Mesenchymal stem cell (in vitro differentiated cells and primary cell): ENCODE measurements around the gene KRTAP10-7.
"Not testable (repeated sequence)": the region's sequence is repeated elsewhere in the genome, so short reads cannot be mapped to it uniquely, and the experiment has no call there.

Experiments
- DNase-seq: peaks from one replicate; pipeline ENCODE4 v3.0.0-alpha.2; 2013
- H2AFZ ChIP-seq: one replicate; pipeline ENCODE4 v1.6.1; 2013; ENCODE audit warnings: low read depth, mild to moderate bottlenecking, control low read depth, inconsistent platforms, low read length, moderate library complexity
- H2AK5ac ChIP-seq: 2 replicates; pipeline ENCODE4 v1.6.1; 2013; ENCODE audit warnings: low read length, moderate library complexity, mild to moderate bottlenecking, inconsistent platforms; ENCODE audit not compliant: severe bottlenecking
- H2BK120ac ChIP-seq: one replicate; pipeline ENCODE4 v1.6.1; 2013; ENCODE audit warnings: low read depth, mild to moderate bottlenecking, inconsistent platforms, low read length, moderate library complexity
- H2BK12ac ChIP-seq, 2 experiments: one replicate each; pipeline ENCODE4 v1.6.1; 2013; ENCODE audit warnings: inconsistent platforms in 2 of 2, low read length in 2 of 2, mild to moderate bottlenecking in 2 of 2, moderate library complexity in 2 of 2, control low read depth in 1 of 2
- H2BK15ac ChIP-seq: one replicate; pipeline ENCODE4 v1.6.1; 2013; ENCODE audit warnings: mild to moderate bottlenecking, low read depth, inconsistent platforms; ENCODE audit not compliant: poor library complexity, severe bottlenecking
- H2BK5ac ChIP-seq: 2 replicates; pipeline ENCODE4 v1.6.1; 2013; ENCODE audit warnings: low read depth, mild to moderate bottlenecking, low read length, control low read depth, inconsistent platforms; ENCODE audit not compliant: poor library complexity, severe bottlenecking
- H3K14ac ChIP-seq, 2 experiments: one replicate each; pipeline ENCODE4 v1.6.1; 2013; ENCODE audit warnings: inconsistent platforms in 2 of 2, low read length in 2 of 2, control low read depth in 1 of 2, mild to moderate bottlenecking in 1 of 2, moderate library complexity in 1 of 2
- H3K18ac ChIP-seq, 2 experiments: one replicate each; pipeline ENCODE4 v1.6.1; 2013; ENCODE audit warnings: inconsistent platforms in 2 of 2, low read length in 2 of 2, control low read depth in 1 of 2, low read depth in 1 of 2, mild to moderate bottlenecking in 1 of 2
- H3K23ac ChIP-seq, 2 experiments: one replicate each; pipeline ENCODE4 v1.6.1; 2013; ENCODE audit warnings: inconsistent platforms in 2 of 2, low read length in 2 of 2, mild to moderate bottlenecking in 2 of 2, moderate library complexity in 2 of 2, control low read depth in 1 of 2
- H3K27ac ChIP-seq: 2 replicates; pipeline ENCODE4 v1.5.1; 2013; ENCODE audit warnings: mild to moderate bottlenecking, moderate library complexity, low read length, control low read depth, inconsistent platforms; ENCODE audit not compliant: poor library complexity, severe bottlenecking
- H3K27me3 ChIP-seq, 2 experiments: 2 replicates each; pipeline versions ENCODE4 v1.6.1 to v1.7.0; 2013; ENCODE audit warnings: low read length in 2 of 2, mild to moderate bottlenecking in 2 of 2, moderate library complexity in 2 of 2, control low read depth in 1 of 2, inconsistent platforms in 1 of 2; ENCODE audit not compliant: control insufficient read depth in 1 of 2, insufficient read depth in 1 of 2
- H3K36me3 ChIP-seq, 2 experiments: 2 replicates each; pipeline versions ENCODE4 v1.6.1 to v1.7.0; 2013; ENCODE audit warnings: low read length in 2 of 2, control low read depth in 1 of 2, inconsistent platforms in 1 of 2, low read depth in 1 of 2, mild to moderate bottlenecking in 1 of 2; ENCODE audit not compliant: insufficient read depth in 2 of 2, control insufficient read depth in 1 of 2
- H3K4ac ChIP-seq, 2 experiments: one replicate each; pipeline ENCODE4 v1.6.1; 2013; ENCODE audit warnings: inconsistent platforms in 2 of 2, low read length in 2 of 2, mild to moderate bottlenecking in 2 of 2, moderate library complexity in 2 of 2, control low read depth in 1 of 2, low read depth in 1 of 2
- H3K4me1 ChIP-seq: 2 replicates; pipeline ENCODE4 v1.6.1; 2013; ENCODE audit warnings: low read depth, low read length, control low read depth; ENCODE audit not compliant: control insufficient read depth, insufficient read depth
- H3K4me2 ChIP-seq: 2 replicates; pipeline ENCODE4 v1.6.1; 2013; ENCODE audit warnings: low read length, mild to moderate bottlenecking, inconsistent platforms; ENCODE audit not compliant: poor library complexity, severe bottlenecking
- H3K4me3 ChIP-seq, 2 experiments: 2 replicates each; pipeline versions ENCODE4 v1.5.1 to v1.7.0; 2013; ENCODE audit warnings: low read length in 2 of 2, mild to moderate bottlenecking in 2 of 2, control low read depth in 1 of 2, low read depth in 1 of 2; ENCODE audit not compliant: insufficient read depth in 1 of 2
- H3K79me1 ChIP-seq: replicated peaks from 2 replicates; pipeline ENCODE4 v1.6.1; 2013; ENCODE audit warnings: mild to moderate bottlenecking, control low read depth, low read length, inconsistent platforms; ENCODE audit not compliant: poor library complexity, severe bottlenecking
- H3K9ac ChIP-seq: 2 replicates; pipeline ENCODE4 v1.7.0; 2013; ENCODE audit warnings: mild to moderate bottlenecking, low read length, moderate library complexity
- H3K9me3 ChIP-seq: 2 replicates; pipeline ENCODE4 v1.7.0; 2013; ENCODE audit warnings: mild to moderate bottlenecking, low read length; ENCODE audit not compliant: control insufficient read depth
- H4K8ac ChIP-seq: one replicate; pipeline ENCODE4 v1.6.1; 2013; ENCODE audit warnings: inconsistent platforms, mild to moderate bottlenecking, low read length, moderate library complexity
- H4K91ac ChIP-seq: one replicate; pipeline ENCODE4 v1.6.1; 2013; ENCODE audit warnings: mild to moderate bottlenecking, low read length, inconsistent platforms
- WGBS: methylation state at CpG from one replicate; pipeline ENCODE4 v1.1.7; 2013; ENCODE audit warnings: mixed read lengths; 5-methylcytosine and 5-hydroxymethylcytosine counted together

Gene KRTAP10-7

GRCh38 chr21:44590311-44590721 is 10.1 kb upstream of the KRTAP10-7 start:
- no peaks in the 10 kb centered on the region for H3K36me3 ChIP-seq
- no peak overlapping the region for H3K4ac ChIP-seq
- DNase-seq = no peak
- H2AFZ ChIP-seq = no peak overlapping the region
- no peak overlapping the region for H3K14ac ChIP-seq
- no peak overlapping the region for H2BK120ac ChIP-seq
- no peak overlapping the region for H3K23ac ChIP-seq
- no peak overlapping the region for H3K27ac ChIP-seq
- no peak overlapping the region for H2AK5ac ChIP-seq
- no peak overlapping the region for H2BK5ac ChIP-seq
- H3K4me3 ChIP-seq = no peak overlapping the region
- no peak overlapping the region for H2BK12ac ChIP-seq
- peaks cover 2% of the 10 kb centered on the region for H3K9me3 ChIP-seq
- H3K27me3 ChIP-seq = peaks cover 34 to 39% of the 10 kb centered on the region in 2 experiments
- WGBS = 84% methylated on average over 8 of the region's 10 CpGs
- H4K91ac ChIP-seq = no peak overlapping the region
- no peaks in the 10 kb centered on the region for H3K4me1 ChIP-seq
- no peak overlapping the region for H4K8ac ChIP-seq
- H3K4me2 ChIP-seq = no peak overlapping the region
- no peak overlapping the region for H2BK15ac ChIP-seq
- H3K9ac ChIP-seq = no peak overlapping the region
- H3K18ac ChIP-seq = no peak overlapping the region
- H3K79me1 ChIP-seq = no peaks in the 10 kb centered on the region

- not testable (repeated sequence) for H2AK5ac ChIP-seq, H3K23ac ChIP-seq, H4K91ac ChIP-seq, H3K79me1 ChIP-seq, DNase-seq, H2BK5ac ChIP-seq, H3K9ac ChIP-seq, H3K4ac ChIP-seq, H3K4me2 ChIP-seq, H2BK120ac ChIP-seq, H2AFZ ChIP-seq, H3K14ac ChIP-seq, H3K18ac ChIP-seq, H3K27ac ChIP-seq, H3K36me3 ChIP-seq, H4K8ac ChIP-seq, H3K4me3 ChIP-seq, H3K9me3 ChIP-seq, H3K4me1 ChIP-seq, H2BK12ac ChIP-seq
- Histone ChIP-seq H3K27me3 (peaks cover 39 to 42% of the 10 kb centered on the region in 2 experiments), H2BK15ac (peak overlapping the region; percentile 26)
- 88% methylated on average over 17 of the region's 19 CpGs for WGBS
These were observed 9.2 kb upstream of the KRTAP10-7 start for GRCh38 chr21:44590897-44591800.

GRCh38 chr21:44591801-44592130 is 8.6 kb upstream of the KRTAP10-7 start:
- not testable (repeated sequence) for H3K79me1 ChIP-seq, H3K4me2 ChIP-seq, H2BK12ac ChIP-seq, H3K4me1 ChIP-seq, H2AFZ ChIP-seq, H4K91ac ChIP-seq, H3K18ac ChIP-seq, H2BK15ac ChIP-seq, H2BK5ac ChIP-seq, H3K27ac ChIP-seq, H3K4me3 ChIP-seq, H4K8ac ChIP-seq, H2AK5ac ChIP-seq, H3K14ac ChIP-seq, DNase-seq, H2BK120ac ChIP-seq, H3K9ac ChIP-seq, H3K23ac ChIP-seq, H3K36me3 ChIP-seq, H3K4ac ChIP-seq, H3K9me3 ChIP-seq
- no CpG with 5 or more reads among the region's 4 CpGs for WGBS
- peaks cover 39 to 42% of the 10 kb centered on the region in 2 experiments for H3K27me3 ChIP-seq

GRCh38 chr21:44592446-44593311 is 7.7 kb upstream of the KRTAP10-7 start, which contains the start of gene KRTAP10-6:
KRTAP10-6 (minus strand) TSS chr21:44592505; CDS start chr21:44592484, 21 bp downstream.
- no peak within 1 kb of the TSS for H2BK12ac ChIP-seq
- H3K4me1 ChIP-seq = no peaks in the 10 kb centered on the region
- H3K23ac ChIP-seq = no peak within 1 kb of the TSS
- H3K4me3 ChIP-seq = no peak within 1 kb of the TSS
- peak within 1 kb of the TSS; percentile 26 for H2BK15ac ChIP-seq
- no peak within 1 kb of the TSS for H3K27ac ChIP-seq
- H3K4me2 ChIP-seq = no peak within 1 kb of the TSS
- no peak within 1 kb of the TSS for H2AK5ac ChIP-seq
- H4K91ac ChIP-seq = no peak within 1 kb of the TSS
- H4K8ac ChIP-seq = no peak within 1 kb of the TSS
- H3K9ac ChIP-seq = no peak within 1 kb of the TSS
- no peak within 1 kb of the TSS for H2AFZ ChIP-seq
- H2BK120ac ChIP-seq = no peak within 1 kb of the TSS
- H3K14ac ChIP-seq = no peak within 1 kb of the TSS
- DNase-seq = no peak
- no peak within 1 kb of the TSS for H2BK5ac ChIP-seq
- H3K27me3 ChIP-seq = peaks cover 39 to 42% of the 10 kb centered on the region in 2 experiments
- H3K18ac ChIP-seq = no peak within 1 kb of the TSS
- no peak within 1 kb of the TSS for H3K4ac ChIP-seq
- H3K36me3 ChIP-seq = no peaks in the 10 kb centered on the region
- H3K79me1 ChIP-seq = no peaks in the 10 kb centered on the region
- 82% methylated on average over 33 of the region's 33 CpGs for WGBS
- peaks cover 3% of the 10 kb centered on the region for H3K9me3 ChIP-seq
